GM19397 (cell line): ENCODE data around the gene HMHB1.

Source experiments
- ATAC-seq: cut with Tn5 transposase; IDR thresholded peaks from one replicate; pipeline ENCODE4 v1.9.1; 2021; ENCODE audit warnings: mild to moderate bottlenecking, moderate library complexity; ENCODE audit not compliant: unreplicated experiment

Gene HMHB1

DNA sequence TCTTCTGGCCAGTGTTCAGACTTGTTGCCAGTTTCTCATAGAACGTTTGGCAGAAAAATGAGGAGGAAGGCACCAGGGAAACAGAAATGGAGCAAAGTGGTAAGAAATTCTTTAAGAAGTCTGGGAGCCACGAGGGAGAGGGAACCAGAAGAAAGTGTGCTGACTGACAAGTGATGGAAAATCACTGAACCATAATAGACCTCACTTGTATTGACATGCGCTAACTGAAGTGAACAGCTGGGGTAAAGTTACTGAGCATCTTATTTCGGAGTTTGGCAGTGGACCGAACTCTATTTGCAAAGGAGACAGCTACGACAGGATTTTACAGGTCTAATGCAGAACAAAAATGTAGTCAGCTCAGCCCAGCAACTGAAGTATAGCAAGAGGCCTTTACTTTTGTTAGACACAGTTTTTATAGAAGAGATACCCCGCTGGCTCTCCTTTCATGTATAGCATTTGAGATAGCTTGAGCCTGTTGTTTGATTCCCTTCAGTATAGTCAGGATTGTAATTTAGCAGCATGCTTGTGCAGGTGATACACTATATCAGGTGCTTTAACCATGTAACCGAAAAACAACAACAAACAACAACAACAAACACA lies 53.6 kb downstream of the HMHB1 start:
- no peak for ATAC-seq
